Right renal cortex interstitium (tissue), 3 donors: ENCODE measurements around the gene TMEM202. TPM values are rescaled to one million over a fixed set of nuclear protein-coding genes. Genes with fewer than 3 reads are reported as not detected.
"Not testable (repeated sequence)": the region's sequence is repeated elsewhere in the genome, so short reads cannot be mapped to it uniquely, and the experiment has no call there.

Experiments used
- DNase-seq, 3 donors: peaks; one replicate each; pipeline ENCODE4 v3.0.0-alpha.2; 2013; ENCODE audit warnings: low read depth in 3 of 3, low spot score in 2 of 3
- polyA plus RNA-seq, 3 donors: library from polyadenylated mRNA; unstranded; fragments of 120-200 nt; gene quantifications; one replicate each; pipeline ENCODE4 v1.2.1, GENCODE V29; 2013; ENCODE audit not compliant: insufficient read length in 3 of 3

The TMEM202 gene, protein sequence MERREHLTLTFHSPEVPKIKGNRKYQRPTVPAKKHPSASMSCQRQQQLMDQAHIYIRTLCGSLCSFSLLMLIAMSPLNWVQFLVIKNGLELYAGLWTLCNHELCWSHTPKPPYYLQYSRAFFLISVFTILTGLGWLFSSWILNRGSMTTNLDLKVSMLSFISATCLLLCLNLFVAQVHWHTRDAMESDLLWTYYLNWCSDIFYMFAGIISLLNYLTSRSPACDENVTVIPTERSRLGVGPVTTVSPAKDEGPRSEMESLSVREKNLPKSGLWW
- not detected for polyA plus RNA-seq

DNA sequence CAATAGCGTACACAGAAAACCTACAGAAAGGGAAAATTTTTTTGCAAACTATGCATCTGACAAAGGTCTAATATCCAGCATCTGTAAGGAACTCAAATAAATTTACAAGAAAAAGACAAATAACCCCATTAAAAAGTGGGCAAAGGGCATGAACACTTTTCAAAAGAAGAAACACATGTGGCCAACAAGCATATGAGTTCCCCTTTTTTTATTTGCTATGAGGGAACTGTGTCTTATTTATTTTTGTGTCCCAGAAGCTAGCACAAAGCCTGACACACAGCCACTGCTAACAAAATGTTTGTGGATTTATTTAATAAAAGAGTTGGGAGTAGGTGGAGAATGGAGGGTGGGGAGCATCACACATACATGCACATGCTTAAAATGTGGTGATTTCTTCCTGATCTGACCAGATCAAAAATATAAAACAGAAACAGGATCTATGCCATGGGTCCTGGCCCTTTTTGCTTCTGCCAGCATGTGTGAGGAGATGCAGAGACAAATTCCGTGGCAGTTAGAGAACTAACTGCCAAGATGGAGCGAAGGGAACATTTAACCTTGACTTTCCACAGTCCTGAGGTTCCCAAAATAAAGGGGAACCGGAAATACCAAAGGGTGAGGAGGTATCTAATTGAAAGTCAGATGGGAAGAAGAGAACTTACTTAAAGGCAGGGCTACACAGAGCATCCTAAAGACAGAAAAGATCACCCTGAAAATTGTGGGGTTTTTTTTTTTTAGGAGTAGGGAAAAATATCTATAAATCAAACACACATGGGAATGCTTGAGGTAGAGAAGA is at the start of gene TMEM202:
Gene TMEM202, plus strand, starts transcription at position 510 of the 793 bp plus-strand sequence. Its CDS starts 22 bp downstream, at position 532.
- no peak for DNase-seq

DNA sequence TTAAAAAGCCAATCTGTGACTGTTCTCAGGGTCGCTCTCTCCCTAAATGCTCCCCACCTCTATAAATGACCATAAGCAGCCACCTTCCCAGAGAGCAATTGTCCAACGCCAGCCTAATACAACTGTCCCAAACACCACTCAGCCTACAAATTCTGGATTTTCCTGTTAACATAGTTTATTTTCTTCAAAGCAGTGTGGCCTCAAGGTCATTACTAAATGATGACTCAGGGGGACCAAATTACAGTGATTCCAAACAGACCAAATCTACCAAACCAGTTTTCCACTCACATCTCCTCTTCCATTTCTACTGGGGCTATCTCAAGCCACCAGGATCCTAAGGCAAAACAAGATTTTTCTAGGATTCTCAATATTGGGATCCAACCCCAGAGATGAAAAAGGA is 44.8 kb upstream of the TMEM202 start:
- no peak for DNase-seq

DNA sequence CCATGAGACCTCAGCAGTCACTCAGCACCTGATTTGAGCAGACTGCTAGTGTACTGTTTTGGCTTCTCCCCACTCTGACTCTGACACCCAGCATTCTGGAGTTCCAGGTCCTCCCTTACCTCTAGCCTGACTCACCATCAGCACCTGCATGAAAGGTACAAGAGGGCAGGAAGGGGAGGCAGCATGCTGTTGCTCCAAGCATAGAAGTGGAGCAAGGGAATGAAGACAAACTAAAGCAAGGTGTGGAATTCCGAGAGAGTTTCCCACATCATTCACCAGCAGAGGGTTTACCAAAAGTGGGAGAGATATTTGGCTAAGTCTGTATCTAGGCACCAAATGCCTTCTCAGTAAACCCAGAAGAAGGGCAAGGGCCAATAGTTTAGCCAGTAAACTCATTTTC is 43.6 kb upstream of the TMEM202 start:
- no peak for DNase-seq

DNA sequence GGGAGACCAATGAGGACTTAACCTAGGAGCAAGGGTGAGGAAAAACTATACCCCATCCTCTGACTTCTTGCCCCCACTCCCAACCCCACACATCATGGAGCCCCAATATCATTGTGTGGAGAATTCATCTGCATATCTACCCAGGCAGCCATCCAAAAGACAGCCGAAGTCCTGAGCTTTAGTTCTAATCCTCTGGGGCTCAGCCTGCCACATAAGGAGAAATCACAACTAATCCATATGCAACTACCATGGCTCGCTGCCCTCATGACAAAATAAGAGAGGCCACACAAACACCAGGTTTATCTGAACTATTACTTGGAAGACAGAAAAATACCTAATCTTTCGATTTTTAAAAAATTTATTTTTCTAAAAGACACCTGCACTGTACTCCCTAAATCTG is 40.0 kb upstream of the TMEM202 start:
- no peak for DNase-seq

DNA sequence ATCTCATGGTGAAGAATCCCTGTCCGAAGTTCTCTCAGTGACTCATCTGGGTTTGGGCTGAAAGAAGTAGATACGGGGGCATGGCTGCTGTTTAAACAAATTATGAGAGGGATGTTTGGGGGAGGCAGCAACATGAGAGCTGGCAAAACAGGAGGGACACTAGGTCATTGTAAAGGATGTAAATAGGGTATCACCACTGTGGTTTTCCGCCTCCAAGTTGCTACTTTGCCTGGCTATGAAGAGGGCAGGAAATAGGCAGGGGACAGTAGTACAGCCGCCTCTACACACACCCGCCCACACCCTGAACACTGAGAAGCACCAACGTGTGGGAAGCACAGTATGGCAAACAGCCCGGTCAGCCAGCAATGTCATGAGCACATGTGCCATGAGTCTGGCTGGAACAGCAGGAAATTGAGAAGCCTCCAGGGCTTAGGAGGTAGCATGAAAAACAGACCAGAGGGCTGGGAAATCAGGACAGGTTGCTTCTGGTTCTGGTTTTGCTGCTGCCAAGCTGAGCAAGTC is 39.4 kb upstream of the TMEM202 start:
- no peak for DNase-seq

DNA sequence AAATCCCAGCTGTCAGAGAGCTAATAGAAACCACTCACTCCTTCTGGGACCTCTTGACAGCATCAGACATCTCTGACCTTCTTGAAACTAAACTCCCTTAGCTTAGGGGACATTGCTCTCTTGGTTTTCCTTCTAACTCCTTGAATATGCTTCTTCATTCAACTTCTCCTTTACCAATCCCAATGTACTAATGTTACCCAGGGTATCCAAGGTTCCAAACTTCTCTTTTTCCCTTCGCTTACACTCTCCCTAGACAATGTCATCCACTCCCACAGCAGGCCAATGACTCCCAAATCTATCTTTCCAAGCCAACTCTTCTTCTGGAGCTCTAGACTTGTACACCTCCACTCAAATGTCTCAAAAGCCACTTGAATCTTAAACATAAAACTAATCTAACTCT is 36.9 kb upstream of the TMEM202 start:
- DNase-seq: no peak

DNA sequence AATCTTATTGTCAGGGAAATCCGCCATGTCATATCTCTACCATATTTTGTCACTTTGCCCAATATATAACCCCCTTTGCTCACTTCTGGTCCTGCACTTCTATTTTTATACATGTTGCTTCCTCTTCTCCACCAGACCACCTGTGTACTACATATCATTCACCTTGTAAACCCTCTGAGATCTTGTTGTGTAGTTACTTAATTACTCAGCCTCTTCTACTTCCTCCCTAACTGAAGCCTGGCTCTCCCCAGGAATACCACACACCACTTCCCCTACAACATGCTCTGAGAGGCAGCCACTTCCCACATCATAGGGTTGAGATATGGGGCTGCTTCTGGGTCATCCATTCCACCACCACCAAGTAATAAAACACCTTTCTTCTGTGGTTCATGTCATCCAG is 32.3 kb upstream of the TMEM202 start:
- no peak for DNase-seq

DNA sequence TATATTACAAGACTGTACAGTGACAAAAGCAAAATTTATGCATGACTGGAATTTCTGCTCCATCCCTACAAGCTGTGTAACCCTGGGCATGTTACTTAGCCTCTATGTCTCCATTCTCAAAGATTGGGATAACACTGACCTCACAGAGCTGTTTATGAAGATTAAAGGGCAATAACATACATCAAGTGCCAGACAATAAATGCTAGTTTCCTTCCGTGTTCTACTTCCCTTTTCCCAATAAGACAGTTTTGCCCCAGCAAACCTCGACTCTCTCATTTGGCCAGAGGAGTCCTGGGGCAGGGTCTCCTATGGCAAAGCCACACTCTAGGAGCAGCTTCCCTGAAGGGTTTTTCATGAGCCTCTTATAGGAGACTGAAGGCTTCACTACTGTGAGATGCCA is 29.8 kb upstream of the TMEM202 start:
- DNase-seq: no peak

DNA sequence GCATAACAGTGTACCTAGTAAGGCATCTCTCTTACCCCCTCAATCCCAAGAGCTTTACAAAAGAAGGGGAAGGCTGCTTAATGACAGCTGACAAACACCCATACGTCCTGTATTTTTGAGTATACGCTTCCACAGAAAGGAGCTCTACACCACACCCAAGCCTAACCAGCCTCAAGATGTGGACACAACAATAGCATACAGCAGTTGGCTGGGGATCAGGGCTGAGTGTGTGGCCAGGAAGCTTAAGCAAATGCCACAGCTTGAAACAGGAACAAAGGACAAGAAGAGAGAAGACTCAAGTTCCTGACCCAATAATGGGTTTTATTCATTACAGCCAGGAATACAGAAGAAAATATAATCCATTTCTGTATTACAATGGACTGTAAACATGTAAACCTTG is 29.2 kb upstream of the TMEM202 start:
- DNase-seq: no peak

DNA sequence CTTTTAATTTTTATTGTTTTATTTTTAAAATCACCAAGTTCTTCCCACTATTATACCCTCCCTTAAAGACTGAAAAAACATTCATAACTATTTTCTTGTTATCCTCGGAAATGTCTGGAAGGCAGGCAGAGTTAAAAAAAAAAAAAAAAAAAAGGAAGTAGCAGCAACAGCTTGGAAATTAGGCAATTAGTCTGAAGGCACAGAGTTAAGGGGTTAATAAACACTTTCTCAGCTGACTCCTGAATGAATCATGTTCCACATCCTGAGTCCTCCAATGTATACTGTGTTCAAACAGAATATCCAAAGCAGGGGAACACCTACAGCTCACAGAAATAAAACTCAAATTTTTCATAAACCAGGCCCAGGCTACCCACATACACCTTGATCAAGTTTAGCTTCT is 28.1 kb upstream of the TMEM202 start:
- DNase-seq: no peak

DNA sequence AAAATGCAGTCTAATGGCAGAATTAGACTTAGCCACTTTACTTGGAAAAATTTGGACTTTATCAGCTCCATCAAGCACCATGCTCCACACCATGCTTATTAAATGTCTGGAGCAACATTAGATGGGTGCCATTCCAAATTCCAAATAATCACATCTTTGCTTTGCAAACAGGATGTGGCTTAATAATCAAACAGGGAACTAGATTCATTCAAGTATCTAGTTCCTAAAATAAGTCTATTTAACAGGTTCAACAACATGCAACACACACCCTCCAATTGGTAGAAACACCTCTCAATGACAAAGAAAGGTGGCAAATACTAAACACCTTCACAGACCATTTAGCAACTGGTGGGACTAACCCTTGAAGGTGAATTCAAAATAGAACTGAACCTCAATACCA is 25.7 kb upstream of the TMEM202 start:
- no peak for DNase-seq

DNA sequence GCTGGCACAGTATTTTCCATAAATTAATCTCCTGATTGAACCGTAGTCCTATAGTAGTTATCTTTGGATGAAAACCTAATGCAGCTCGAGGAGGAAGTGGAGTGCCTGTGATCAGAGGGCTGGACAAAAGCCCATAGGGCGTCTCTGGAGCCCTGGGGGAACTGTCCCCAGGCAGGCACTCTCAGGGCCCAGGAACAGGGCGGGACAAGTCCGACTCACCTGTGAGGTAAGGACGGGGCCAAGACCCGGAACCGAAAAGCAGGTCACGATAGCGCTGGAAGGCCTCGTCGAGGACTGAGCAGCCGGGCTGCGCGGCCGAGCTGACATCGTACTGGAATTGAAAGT is 22.6 kb upstream of the TMEM202 start:
- DNase-seq: peak in 1 of 3 donors; percentile 3

DNA sequence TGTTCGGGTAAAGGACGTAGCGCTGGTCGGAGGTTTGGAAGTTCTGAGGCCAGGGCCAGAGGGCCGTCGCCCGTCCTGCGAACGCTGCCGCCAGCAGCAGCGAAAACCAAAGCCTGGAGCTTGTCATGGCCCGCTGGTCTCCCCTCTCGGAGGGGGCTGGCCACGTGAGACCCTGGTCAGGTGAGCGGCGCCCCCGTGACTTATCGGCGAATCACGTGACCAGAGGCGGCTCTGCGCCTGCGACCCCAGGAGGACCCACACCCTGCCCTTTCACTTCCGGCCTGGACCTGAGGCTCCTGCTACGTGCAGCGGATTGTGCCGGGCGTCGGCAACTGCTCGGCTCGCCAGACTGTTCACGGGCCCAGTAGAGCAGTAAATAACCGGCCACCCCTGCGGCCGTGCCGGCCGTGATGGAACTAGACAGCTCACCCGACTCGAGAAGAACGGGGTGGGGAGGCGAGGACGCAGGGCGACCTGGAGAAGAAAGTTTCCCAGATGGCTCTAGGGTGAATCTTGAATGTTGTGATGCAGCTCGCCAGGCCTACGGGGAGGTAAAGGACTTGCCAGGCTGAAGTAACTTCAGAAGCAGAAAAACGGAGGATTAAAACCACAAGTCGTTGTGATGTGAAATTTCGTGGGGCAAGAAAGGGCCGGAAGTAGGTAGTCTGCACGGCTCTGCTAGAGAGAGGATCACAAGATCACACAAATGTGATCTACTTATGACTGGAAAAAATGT is 22.1 kb upstream of the TMEM202 start, which contains the start of gene HEXA:
Gene HEXA, minus strand, starts transcription at position 169 of the 736 bp plus-strand sequence. Its CDS starts 42 bp downstream, at position 127.
- peak; percentile 85 to 90 (median 90) for DNase-seq

DNA sequence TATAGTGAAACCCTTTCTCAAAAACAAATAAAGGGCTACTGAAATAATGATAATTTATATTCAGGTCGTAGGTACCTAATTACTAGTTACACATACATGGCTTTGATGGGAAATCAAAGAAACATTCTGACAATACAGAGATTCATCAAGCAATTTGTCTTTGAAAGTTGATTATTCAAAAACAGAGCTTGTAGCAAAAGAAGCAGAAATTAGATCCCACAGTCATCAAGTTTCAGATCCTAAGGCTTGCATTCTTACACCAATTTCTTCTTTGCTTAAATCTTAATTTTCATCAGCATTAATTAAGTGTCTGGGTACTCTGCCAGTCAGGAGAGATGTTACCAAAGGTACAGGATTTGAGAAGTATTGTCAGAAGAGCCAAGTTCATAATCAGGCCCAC is 20.8 kb upstream of the TMEM202 start:
- DNase-seq: no peak

DNA sequence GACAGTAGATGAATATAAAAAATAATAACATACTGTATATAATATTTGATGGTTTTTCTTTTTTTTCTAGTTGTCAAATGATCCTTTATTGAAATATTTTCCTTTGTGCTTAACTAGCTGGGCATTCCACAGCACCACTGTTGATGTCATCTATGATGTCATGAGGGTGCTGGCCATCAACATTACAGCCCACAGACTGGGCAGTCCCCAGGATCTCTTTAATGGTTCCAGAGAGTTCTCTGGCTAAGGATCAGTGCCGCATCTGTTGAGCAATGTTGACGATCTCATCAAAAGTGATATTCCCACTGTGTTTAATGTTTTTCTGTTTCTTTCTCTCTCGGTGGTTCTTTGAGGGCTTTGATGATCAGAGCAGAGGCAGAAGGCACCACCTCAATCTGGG is 19.0 kb upstream of the TMEM202 start:
- DNase-seq: not testable (repeated sequence)

DNA sequence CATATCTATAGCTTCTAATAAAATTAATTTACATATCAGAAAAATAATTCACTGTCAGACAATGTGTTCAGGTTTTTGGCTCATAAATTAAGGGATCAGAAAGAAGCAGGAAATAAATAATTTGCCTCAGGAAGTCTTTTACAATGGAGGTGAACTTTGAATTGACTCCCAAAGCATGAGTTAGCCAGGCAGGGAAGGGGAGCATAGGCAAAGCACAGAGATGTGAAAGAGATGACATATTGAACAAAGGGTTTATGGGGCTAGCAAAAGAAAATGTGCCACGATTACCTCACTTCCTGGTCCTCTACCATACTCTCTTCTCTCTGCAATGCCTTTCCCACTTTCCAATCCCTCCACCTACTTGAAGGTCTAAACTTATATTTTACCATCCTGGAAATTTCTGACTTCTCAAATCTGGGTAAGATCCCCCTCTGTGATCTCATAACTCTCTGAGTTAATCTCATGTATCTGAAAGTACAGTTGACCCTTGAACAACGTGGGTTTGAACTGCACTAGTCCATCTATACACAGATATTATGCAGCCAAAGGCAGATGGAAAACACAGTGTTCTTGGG is 18.2 kb upstream of the TMEM202 start:
- DNase-seq: no peak

DNA sequence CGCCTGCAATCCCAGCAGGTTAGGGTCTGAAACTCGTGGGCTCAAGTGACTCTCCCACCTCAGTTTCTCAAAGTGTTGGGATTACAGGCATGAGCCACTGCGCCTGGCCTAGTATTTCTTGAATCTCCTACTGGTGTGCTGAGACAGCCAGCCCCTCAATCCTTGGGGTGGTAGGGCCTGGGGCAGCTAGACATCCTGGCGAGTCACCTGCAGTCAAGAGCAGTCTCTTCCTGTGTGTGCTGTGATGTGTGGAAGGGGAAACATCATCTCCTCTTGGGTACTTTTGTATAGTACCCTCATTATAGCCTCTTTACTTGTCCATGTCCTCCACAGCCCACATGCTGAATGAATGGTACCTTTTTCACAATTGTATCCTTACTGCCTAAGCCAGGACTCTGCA is 17.4 kb upstream of the TMEM202 start:
- DNase-seq: no peak

DNA sequence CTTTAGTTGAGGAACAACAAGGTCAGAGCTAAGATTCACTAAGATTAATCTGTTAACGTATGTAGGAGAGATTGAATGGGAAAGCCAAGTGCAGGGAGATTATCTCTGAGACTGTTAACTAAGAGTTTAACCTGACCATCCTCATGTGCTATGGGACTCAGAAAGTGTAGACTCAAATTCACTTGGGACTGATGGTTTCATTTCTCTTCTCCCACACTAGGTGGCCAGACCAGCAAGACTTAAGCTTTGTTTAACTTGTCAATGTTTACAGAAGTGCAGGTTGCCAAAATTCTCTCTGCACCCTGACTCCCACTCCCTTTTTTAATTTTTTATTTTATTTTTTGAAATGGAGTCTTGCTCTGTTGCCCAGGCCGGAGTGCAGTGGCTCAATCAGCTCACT is 16.0 kb upstream of the TMEM202 start:
- DNase-seq: no peak

DNA sequence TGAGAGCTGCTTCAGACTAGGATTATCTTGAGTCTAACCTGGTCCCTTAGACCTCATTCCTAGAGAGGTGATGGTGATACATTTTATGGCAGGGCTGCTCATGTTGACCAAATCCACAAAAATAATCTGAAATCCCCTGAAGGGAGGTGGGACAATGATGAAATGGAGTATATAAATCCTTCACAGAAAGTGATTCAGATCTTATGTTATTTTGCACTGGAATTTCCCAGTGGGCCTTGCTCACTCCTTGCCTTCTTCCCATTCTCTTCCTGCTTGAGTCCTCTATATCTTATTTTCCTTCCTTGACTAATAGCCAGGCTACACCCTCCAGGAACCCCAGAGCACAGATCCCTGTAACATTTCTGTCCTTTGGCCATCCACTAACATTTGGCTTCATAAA is 10.4 kb upstream of the TMEM202 start:
- DNase-seq: no peak

DNA sequence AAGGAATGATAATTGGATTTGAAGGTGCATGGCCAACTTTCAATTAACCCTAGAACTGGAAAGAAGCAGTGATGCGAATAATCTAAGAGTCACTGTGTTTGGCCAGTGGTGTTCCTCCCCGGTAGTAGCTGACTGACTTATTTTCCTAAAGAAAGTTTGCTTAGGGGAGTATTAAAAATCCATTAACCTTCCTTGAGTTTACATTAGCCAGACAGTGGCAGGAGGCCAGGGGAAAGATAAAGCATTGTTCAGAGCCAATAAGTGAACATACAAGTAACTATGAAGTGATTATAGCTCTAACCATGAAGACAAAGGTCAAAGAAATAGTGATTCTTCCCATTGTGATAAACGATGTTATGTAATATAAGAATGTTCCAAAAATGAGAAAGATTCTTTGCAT is 8.9 kb upstream of the TMEM202 start:
- no peak for DNase-seq

DNA sequence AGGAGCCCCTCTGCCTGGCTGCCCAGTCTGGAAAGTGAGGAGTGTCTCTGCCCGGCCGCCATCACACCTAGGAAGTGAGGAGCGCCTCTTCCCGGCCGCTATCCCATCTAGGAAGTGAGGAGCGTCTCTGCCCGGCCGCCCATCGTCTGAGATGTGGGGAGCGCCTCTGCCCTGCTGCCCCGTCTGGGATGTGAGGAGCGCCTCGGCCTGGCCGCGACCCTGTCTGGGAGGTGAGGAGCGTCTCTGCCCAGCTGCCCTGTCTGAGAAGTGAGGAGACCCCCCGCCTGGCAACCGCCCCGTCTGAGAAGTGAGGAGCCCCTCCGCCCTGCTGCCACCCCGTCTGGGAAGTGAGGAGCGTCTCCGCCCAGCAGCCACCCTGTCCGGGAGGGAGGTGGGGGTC is 1.8 kb upstream of the TMEM202 start:
- not testable (repeated sequence) for DNase-seq
